GM10266 (cell line): Measurements from ENCODE around the gene TTLL6.

ENCODE experiments used
- DNase-seq: peaks from one replicate; pipeline ENCODE4 v3.0.0; 2012; ENCODE audit errors: extremely low spot score
- TF ChIP-seq, protein P1 (sequence below): IDR thresholded peaks from 2 replicates; pipeline ENCODE4 v1.5.1; 2012; ENCODE audit warnings: mild to moderate bottlenecking, low read depth; ENCODE audit not compliant: control insufficient read depth, insufficient read depth; ENCODE audit errors: missing control alignments

TTLL6 gene

DNA sequence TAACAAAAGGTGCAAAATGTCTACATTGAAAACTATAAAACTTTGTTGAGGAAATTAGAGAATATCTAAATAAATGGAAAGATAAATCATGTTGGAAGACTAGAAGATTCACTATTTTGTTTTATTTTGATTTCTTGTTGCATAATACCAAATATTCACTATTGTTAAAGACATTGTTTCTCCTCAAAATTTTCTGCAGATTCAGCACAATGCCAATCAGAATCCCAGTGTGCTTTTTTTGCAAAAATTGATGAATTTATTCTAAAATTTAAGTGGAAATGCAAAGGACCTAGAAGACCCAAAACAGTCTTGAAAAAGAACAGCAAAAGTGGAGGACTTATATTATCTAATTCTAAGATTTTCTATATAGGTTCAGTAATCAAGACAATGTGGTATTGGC, 40.4 kb downstream of the TTLL6 start:
- no peak for DNase-seq
- TF ChIP-seq, protein P1, sequence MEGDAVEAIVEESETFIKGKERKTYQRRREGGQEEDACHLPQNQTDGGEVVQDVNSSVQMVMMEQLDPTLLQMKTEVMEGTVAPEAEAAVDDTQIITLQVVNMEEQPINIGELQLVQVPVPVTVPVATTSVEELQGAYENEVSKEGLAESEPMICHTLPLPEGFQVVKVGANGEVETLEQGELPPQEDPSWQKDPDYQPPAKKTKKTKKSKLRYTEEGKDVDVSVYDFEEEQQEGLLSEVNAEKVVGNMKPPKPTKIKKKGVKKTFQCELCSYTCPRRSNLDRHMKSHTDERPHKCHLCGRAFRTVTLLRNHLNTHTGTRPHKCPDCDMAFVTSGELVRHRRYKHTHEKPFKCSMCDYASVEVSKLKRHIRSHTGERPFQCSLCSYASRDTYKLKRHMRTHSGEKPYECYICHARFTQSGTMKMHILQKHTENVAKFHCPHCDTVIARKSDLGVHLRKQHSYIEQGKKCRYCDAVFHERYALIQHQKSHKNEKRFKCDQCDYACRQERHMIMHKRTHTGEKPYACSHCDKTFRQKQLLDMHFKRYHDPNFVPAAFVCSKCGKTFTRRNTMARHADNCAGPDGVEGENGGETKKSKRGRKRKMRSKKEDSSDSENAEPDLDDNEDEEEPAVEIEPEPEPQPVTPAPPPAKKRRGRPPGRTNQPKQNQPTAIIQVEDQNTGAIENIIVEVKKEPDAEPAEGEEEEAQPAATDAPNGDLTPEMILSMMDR: no peak

DNA sequence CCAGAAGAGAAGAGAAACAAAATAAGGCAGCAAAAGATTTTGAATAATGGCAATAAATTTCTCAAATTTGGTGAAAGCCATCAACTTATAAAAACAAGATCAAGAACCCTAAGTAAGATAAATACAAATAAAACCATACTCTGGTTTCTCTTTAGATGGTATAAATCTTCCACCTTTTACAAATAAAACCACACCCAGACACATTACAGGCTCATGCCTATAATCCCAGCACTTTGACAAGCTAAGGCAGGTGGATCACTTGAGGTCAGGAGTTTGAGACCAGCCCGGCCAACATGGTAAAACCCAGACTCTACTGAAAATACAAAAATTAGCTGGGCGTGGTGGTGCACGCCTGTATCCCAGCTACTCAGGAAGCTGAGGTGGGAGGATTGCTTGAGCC, 43.8 kb downstream of the TTLL6 start:
- DNase-seq: no peak
- TF ChIP-seq, protein P1: no peak

DNA sequence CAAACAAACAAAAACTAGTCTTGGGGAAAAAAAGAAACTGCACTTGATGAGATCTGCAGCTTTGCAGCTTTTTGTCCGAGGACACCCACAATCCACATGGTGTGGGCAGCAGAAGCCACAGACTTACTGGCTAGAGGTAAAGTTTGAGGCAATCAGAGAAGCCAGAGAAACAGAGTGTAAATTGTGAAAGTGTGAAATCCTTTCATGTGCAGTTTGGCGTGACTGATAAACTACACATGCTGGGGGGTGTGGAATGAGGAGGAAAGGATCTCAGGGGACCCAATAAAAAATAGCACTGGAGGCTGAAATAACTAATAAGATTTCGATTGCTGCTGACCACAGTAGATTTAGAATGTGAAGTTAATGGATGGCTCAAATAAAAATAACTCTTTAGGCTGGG, 46.1 kb downstream of the TTLL6 start:
- DNase-seq: no peak
- TF ChIP-seq, protein P1: no peak

DNA sequence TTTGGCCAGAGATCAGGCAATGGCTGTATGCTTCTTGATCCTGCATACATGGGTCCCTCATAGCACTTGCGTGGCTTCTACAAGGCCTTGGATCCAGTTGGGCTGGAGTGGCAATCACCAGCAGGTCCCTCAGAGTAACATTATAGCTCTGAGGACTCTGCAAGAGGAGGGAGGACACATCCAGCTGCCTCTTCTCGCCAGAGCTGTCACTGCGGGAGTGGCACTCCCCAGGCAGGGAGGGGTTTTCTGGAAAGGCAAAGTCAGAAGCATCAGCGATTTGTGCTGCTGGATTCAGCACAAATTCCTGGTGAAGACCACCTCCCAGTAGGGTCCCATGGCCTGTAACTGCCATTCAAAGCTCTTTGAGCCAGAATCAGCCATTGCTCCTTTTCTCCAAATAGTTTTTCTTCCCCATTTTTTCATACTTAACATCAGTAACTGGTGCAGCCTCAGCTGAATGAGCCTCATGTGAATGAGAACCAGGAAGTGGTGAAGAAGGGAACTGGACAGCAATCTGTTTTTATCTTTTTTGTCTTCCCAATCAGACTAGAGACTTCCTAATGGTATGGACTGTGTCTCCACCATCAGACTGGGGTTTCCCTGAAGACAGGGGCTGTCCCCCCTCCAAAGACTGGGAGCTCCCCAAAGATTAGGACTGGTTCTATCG, 47.9 kb downstream of the TTLL6 start:
- TF ChIP-seq, protein P1: no peak
- DNase-seq: no peak

DNA sequence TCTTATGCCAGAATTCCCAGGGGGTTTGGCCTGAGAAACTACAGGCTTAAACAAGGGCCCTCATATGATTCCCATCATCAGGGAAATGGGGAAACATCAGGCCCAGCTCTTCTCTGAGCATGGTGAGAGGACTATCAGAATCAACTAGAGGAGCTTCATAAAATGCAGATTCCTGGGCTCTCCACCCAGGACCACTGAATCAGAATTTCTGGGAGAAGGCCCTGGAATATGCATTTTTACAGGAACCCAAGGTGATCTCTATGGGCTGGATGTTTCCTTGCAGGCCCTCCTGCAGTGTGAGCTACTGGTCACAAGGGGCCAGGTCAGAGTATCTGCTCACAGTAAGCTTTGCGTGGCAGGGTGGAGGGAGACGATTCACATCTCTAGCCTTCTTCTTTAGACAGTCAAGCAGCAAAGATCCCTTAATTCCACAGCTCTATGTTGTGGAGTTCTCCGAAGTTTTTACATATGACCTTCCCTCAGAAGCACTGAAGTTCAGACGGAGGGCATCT, 49.7 kb downstream of the TTLL6 start:
- TF ChIP-seq, protein P1: no peak
- DNase-seq: peak; percentile 2

DNA sequence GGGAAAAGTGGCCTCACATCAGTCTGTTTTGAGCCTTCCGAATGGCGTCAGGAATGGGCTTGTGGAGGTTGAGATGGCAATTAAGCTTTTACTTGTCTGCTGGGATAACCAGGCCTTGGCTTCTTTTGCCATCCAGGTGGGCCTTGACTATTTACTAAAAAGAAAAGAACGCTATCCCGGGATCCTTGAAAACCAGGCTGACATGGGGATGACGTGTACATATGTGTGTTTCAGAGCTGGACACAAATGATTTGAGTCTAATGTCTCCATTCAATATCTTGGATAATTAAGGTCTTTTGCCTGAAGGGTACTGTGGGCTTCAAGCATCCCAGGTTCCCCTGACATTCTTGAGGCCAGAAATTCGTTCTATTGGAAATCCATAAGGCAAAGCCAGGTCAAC, 55.9 kb downstream of the TTLL6 start:
- TF ChIP-seq, protein P1: no peak
- no peak for DNase-seq

DNA sequence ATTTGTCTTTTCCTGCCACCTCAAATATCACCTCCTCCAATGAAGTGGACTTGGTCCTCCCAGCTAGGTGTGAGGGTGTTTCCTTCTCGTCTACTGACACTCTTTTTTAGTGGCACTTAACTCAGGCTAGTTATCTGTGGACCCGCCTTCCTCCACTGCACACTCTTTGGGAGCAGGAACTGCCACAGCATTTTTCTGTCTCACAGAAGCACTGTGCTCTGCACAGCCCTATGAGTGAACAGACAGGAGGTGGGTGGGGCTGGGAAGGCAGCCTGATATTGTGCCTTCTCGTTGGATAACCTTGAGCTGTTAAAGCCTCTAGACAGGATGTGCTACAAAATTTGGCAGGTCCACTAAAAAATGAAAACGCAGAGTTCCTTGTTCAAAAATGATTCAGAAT, 56.6 kb downstream of the TTLL6 start:
- no peak for DNase-seq
- TF ChIP-seq, protein P1: no peak
